ENCODE data around the gene DCLRE1A.

The DCLRE1A gene

DNA sequence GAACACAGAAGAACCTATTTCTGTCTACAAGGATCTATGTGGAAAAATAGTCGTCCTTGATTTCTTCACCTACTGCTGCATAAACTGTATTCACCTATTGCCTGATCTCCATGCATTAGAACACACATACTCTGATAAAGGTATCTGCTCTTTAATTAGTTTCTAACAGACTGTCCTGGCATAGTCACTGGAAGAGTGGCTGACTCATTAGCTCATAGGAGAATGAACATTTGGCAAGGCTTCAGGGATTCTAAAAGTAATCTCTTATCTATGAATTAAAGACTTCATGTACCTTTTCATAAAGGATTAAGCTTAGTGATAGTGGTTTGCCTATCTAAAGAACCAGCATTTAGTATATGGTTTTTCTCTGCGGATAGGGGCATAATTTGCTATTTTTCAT, 4.7 kb upstream of the DCLRE1A start:
- no peak for DNase-seq (ENCODE audit: extremely low read depth, low read depth)
- TF ChIP-seq, protein P1, sequence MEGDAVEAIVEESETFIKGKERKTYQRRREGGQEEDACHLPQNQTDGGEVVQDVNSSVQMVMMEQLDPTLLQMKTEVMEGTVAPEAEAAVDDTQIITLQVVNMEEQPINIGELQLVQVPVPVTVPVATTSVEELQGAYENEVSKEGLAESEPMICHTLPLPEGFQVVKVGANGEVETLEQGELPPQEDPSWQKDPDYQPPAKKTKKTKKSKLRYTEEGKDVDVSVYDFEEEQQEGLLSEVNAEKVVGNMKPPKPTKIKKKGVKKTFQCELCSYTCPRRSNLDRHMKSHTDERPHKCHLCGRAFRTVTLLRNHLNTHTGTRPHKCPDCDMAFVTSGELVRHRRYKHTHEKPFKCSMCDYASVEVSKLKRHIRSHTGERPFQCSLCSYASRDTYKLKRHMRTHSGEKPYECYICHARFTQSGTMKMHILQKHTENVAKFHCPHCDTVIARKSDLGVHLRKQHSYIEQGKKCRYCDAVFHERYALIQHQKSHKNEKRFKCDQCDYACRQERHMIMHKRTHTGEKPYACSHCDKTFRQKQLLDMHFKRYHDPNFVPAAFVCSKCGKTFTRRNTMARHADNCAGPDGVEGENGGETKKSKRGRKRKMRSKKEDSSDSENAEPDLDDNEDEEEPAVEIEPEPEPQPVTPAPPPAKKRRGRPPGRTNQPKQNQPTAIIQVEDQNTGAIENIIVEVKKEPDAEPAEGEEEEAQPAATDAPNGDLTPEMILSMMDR (IDR thresholded peaks at IDR 0.05; ENCODE audit: low read depth, low read length) = no peak

DNA sequence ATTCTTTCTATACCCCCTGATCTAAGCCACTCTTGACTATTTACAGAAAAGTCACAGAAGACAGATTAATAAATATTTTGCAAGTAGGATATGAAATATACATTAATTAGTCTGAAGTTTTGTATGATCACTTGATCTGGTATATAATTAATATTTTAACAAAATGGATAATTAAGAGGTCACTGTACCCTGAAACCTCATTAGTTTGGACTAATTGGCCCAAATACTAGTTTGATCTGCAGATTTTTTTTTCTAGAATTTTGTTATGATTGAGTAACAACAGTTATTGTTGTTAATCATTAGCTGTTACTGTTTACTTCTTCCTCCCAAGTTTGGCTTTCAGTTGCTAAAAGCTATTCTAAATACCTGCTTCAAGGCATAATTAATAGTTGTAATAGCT, 3.3 kb upstream of the DCLRE1A start:
- no peak for DNase-seq (ENCODE audit: extremely low read depth, low read depth)
- TF ChIP-seq, protein P1 (IDR thresholded peaks at IDR 0.05; ENCODE audit: low read depth, low read length) = no peak

DNA sequence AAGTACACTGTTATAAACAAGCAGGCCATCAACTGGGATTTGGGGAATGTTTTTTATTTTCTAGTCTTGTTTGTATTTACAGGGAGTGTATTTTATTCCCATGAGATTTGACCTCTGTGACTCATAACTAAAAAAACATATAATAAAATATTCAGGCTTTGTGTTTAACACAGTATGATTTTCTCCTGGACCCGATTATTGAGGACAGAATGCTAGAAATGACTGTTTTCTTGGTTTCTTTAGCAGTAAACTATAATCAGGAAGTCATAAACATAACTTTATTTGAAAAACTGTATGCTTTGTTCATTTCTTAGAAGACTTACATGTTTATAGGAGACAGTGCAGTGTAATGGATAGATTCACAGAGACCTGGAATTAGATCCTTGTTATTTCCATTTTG, 2.7 kb upstream of the DCLRE1A start:
- TF ChIP-seq, protein P1 (IDR thresholded peaks at IDR 0.05; ENCODE audit: low read depth, low read length) = no peak
- DNase-seq (ENCODE audit: extremely low read depth, low read depth) = no peak

DNA sequence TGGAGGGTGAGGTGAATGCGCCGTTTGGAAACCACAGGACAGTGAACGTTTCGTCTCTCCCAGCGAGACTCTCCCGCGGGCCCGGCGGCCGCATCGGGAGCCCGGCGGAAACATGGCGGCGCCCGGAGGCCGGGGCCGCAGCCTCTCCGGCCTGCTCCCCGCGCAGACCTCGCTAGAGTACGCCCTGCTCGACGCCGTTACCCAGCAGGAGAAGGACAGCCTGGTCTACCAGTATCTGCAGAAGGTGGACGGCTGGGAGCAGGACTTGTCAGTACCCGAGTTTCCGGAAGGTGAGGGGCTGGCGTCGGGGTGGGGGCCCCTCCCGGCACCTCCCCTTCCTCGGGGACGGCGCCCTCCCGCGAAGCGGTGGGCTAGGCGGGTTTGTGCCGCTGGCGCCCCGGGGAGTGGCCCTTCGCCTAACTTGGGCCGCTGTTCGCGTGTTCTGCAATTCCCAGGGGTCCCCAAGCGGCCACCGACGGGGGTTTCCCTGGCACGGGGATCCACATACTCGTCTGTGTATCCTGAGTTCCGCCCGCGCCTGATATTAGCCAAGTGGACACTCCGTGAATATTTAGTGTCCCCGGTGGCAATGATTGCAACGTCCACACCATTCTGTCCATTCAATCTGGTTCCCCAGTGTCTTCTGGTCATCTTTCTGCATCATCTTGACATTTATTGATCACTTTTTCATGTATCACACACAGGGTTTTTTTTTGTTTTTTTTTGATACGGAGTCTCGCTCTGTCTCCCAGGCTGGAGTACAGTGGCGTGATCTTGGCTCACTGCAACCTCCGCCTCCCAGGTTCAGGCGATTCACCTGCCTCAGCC, 1.1 kb upstream of the DCLRE1A start:
- TF ChIP-seq, protein P1 (IDR thresholded peaks at IDR 0.05; ENCODE audit: low read depth, low read length) = no peak
- no peak for DNase-seq (ENCODE audit: extremely low read depth, low read depth)

DNA sequence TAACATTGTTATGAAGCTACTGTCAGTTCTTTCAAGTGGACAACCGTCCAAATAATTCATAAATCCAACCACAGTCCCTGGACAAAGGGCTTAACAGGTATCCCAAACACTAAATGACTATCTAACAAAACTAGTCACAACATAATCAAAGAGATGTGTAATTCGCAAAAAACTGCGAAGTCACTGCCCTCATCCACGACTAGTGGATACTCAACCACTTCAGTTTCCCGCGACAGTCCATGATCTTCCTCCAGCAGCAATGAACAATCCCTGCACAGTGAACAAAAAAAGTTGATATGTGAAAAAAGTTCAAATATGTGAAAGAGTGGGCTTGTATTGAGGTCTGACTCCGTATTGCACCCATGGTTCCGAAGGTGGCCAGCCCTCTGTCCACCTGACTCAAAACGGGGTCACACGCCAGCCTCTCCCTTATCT, 287 bp downstream of the DCLRE1A start:
- TF ChIP-seq, protein P1 (IDR thresholded peaks at IDR 0.05; ENCODE audit: low read depth, low read length) = no peak
- no peak for DNase-seq (ENCODE audit: extremely low read depth, low read depth)

DNA sequence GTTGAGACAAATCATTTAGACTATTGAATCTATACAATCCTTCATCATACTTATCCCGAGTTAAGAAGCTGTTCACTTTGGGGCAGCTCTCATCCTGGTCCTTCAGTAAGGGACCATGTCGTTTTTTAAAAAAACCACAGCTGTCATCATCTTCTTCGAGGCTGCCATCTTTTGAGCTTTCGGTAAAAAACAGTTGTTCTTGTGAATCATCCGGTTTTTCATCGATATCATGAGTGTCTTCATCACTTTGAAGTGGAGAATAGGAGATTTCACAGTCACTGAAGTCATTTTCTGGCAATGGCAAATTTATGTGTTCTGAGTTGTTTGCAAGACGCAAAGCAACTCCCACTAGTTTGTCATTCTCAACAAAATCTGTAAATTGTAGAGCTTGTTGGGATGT, 3.9 kb downstream of the DCLRE1A start:
- TF ChIP-seq, protein P1 (IDR thresholded peaks at IDR 0.05; ENCODE audit: low read depth, low read length) = no peak
- DNase-seq (ENCODE audit: extremely low read depth, low read depth) = no peak

DNA sequence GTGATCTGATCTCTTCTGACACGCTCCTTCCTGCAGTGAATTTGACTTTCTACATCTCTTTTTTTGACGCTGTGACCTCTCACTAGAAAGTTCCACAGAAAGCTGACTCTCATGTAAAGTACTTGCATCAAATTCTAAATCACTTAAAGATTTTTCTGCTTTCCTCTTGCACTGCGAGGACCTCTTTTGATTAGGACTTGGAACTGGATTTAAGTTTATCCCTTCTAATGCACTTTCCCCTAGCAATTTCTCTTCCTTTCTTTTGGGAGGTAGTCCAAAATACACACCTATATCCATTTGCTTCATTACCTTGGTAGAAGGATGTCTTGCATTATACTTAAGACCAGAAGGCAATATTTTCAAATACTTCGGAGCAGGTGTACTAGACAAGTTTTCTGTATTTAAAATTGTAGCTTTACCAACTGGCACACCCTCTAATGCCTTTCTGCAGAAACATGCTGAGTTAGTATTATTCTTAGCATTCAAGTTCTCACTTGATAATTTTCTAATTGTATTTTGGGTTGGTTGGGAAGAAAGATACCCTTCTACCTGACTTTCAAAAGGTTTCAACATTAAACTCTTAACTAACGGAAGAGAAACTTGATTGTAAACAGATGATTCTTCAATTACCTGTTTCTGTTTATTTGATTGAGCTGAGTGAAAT, 4.6 kb downstream of the DCLRE1A start:
- DNase-seq (ENCODE audit: extremely low read depth, low read depth) = no peak
- TF ChIP-seq, protein P1 (IDR thresholded peaks at IDR 0.05; ENCODE audit: low read depth, low read length) = no peak

Data from AG09319 (cell line).